GM18498 (cell line): ENCODE measurements around the gene SLC24A3.

ENCODE experiments used
- ATAC-seq: cut with Tn5 transposase; IDR thresholded peaks from one replicate; pipeline ENCODE4 v1.9.1; 2021; ENCODE audit warnings: mild to moderate bottlenecking, moderate library complexity; ENCODE audit not compliant: unreplicated experiment

The SLC24A3 gene

DNA sequence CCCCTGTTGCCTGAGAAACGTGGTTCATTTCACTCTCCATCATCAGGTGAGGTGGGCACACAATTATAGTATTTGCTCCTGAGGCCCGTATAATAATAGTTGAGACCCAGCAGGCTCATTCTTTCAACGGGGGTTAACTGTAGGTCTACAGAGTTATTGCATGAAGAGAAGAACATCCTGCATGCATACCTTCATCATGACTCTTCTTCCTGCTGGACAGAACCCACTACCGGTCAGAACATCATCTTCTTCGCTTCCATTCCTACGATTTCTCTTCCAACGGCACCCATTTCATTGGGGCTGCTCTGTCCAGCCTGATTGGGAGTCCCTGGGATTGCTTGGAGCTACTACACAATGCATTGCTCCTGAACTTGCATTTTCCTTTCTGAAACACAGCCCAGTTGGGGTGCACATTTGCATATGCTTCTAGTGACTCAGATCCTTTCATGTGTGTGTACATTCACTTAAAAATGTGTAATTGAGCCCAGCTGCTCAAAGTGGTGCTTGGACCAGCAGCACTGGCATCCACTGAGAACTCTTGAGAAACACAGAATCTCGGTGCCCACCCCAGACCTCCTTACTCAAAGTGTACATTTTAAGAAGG lies 57.4 kb downstream of the SLC24A3 start:
- ATAC-seq: no peak

DNA sequence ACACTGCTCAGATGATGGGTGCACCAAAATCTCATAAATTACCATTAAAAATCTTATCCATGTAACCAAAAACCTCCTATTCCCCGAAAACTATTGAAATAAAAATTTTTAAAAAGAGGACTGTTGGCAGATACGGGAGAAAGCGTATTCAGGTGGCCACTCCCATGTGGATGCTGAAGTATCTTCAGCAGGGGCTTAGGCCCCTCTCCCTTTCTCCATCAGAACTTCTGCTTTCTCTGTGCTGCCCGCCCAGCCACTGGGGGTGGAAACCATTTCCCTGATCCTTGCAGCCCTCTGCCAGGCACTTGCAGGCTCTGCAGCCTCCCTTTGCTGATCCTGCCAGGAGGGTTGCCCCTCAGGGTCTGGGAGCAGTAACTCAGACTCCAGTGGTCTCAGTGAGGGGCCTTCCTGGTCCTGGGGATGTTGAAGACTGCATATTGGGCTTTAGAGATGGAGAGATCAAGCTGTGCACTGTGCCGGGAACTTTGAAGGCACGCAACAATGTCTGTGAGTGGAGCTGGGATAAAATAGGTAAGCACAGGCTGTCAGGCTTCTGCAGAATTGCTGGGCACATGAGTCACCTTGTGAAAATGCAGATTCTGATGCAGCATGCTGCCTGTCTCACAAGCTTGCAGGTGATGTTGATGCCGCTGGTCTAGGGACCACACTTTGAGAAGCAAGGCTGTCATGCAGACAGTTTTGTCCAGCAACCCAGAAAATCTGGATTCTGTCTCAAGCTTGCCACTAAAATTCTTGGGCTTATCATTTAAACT lies 59.6 kb downstream of the SLC24A3 start:
- ATAC-seq: no peak

DNA sequence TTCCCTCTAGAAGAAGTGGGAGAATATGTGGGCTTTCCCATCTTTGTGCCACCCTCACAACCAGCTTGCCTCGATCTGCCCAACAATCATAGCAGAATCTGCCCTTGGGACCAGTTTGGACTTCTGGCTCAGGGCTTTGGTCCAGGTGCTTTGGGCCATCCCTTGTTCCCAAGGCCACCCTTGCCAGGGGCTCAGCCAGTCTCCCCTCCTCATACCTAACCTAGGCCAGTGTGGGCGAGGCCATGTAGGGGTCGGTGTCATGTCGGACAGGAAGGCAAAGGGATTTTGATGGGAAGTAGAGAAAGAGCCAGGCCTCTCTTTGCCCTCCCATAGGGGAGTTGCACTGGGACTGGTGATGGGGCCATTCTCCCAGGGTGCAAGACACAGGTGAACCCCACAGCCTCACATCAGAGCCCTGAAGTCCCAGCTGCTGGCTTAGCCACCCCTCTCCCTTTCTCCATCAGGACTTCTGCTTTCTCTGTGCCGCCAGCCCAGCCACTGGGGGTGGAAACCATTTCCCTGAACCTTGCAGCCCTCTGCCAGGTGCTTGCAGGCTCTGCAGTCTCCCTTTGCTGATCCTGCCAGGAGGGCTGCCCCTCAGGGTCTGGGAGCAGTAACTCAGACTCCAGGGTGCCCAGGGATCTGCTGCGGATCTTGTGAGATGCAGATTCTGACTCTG lies 60.7 kb downstream of the SLC24A3 start:
- no peak for ATAC-seq

DNA sequence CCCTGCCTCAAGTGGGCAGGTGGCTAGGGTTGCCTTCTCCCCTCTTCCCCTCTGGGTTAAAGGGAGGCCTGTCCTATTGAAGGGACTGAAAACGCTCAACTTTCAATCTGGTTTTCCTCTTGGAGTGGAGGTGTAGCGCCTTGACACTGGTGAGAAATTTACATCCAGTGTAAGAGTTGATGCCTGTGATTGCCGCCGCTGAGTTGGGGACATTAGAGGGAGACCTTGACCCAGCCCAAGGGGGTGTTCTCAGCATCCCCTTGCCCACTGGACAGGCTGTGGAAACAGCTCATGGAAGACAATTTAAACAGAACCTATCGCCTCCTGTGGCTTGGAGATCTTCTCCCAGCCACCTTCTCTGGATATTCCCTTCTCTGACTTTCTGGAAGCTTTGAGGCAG lies 61.6 kb downstream of the SLC24A3 start:
- no peak for ATAC-seq

DNA sequence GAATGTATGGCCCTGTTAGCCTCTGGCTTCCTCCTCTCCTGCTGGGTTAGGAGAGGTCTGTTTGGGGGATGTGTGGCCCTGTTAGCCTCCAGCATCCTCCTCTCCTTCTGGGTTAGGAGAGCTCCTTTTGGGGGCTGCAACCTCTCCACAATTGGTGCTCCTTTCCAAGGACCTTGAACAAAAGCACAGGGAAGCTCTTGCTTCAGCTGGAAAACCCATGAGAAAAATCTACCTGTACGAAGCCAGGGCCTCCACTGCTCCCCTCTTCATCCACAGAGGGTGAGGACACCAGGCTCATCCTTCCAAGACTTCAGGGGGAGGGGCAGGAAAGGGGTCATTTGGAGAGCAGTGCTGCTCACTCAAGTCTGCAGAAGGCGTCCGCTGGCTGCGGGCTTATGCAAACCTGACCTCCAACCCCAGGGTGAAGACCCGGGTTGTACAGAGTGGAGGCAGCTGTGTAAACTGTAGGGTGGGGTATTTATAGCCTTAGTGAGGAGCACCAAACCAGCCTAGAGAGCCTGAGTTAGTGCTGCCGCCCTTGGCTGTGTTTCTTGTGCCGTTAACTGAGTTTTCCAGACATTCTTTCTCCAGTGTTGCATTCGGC lies 62.1 kb downstream of the SLC24A3 start:
- ATAC-seq: no peak

DNA sequence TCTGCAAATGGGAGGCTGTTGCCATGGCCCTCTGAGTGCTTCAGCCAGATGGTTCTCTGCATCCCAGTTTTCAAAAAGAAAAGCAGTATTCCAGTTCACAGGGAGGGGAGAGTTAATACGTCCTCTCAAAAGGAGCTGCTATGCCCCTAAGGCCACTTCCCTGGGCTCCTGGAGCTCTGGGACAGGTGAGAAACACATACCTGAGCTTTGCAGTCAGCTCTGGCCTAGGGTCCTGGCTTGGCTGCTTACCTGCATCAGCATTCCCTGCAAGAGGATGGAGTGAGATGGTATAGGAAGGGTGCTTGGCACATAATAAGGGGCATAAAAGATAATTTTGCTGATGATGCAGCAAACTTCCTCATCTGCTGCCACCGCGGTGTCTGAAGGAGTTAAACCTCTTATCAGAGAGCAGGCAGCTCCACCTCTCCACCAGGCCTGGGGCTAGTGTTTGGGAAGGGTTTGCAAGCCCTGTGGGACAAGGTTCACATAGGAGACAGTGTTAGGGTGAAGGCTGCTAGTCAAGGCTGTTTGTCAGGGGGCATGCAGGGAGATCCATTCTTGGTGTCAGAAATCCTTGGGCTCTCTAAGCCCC lies 62.7 kb downstream of the SLC24A3 start:
- ATAC-seq: no peak

DNA sequence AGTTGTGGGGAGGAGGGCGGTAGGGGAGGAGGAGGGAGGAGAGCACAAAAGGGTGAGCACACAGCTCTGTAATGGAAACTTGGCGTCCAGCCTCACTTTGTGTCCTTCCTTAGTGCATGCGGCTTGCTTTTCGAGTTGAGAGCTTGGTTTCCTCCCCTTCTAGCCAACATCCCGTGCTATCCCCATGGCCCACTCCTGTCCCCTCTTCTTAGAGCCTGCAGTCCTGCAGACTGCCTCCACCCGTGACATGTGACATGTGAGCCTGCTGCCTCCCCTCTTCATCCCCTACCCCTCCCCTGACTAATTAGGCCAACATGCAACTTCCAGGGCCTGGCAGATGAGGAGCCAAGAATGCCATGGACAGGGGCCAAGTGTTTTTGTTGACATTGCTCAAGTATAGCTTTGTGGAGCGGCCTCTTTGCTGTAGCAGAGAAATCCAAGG lies 63.2 kb downstream of the SLC24A3 start:
- no peak for ATAC-seq

DNA sequence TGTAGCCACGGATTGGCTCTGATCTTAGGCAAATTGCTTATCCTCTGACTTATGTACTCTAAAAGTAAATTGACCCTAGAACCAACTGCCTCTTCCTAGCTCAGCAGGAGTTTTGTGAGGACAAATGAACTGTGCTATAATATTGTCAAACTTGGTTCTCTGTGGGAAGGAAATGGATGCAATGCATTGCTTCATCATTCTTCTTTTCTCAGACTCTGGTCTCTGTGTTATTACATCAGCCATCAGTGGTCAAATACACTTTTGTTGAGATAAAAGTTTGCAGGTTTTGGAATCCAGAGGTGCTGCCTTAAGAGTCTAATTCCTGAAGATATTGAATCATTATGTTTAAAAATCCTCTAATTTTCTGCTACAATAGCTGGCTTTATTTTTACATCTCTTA lies 64.9 kb downstream of the SLC24A3 start:
- ATAC-seq: no peak

DNA sequence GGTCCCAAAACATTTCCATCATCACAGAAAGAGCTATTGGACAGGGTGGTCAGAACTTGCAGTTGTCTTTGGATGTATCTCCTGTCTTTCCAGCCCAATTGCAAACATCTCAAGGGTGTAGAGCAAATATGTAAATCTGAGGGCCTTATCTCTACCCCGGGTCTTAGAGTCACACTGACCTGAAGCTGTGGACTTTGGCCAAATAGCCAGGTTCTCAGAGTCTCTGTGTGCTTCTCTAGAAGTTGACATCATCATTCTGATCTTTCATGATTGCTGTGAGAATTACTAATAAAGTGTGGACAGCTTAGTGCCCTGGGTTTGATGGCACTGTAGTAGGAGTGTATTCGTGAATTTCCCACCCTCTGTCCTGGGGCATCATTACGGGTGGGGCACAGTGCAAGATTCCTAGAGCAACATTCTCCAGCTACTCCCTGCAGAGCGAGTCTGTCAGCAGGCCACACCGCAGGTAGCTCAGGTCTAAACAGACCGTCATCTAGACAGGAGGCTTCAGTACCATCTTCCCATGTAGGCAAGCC lies 71.1 kb downstream of the SLC24A3 start:
- ATAC-seq: no peak

DNA sequence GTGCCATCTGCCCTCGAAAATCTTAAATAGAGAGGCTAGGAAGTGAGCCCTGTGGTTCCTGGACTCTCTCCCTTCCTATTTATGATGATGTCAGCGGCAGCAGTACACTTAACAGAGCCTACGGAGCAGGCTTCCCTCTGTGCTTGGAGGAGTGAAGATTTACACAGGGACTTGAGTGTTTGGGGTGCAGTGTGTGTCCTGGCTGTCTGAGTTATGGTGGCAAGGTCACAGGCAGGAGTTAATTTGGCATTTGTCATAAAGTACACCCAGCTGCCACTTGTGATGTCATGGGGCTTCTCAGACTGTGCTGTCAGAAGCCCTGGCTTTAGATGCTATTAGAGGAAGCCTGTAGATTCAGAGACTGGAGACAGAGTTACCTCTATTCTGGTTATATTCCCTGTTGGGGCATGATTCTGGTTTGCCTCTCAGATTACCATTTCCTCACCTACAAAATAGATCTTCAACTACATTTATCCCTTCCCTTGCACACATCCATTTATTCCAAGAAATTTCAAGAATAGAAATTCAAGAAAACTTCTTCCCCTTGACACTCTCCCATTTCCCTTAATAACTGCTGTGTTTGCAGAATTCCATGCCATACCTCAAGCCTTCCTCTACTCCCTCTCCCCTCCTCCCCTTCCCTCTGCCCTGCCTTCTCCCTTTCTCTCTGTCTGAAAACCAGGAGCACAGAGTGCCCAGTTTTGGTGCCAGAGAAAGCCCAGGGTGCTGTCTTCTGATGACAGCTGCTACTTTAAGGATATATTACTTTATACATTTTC lies 72.1 kb downstream of the SLC24A3 start:
- no peak for ATAC-seq

DNA sequence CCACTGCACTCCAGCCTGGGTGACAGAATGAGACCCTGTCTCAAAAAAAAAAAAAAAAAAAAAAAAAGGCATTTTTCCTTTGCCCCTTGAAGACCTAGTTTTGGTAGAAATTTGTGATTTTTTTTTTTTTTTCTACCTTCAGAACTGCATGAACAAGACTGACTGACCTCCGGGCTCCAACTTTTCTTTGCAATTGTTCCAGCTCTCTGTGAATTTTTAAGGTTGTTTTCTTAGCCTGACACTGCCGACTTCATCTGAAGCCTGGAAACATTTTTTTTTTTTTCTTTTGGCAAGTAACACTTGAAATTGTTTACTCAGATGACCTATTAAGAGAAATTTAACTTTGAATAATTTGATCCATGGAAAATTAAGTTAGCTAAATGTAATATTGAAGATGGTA lies 73.0 kb downstream of the SLC24A3 start:
- ATAC-seq: no peak

DNA sequence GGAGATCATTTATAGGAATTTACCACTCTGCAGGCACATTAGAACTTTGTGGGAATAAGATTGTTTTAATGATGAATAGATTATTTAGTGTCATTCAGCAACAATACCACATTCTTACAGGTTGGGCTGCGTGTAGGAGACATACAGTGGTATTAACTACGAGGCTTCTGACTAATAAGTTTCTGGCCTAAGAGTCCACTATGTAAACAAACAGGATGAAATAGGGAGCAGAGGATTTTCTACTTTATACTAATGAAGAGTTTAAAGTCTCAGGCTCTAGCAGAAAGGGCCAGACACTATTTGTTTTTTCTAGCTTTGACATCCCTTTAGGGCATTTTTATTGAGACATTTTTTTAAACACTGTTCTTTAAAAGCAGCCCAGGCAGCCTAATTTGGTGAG lies 75.6 kb downstream of the SLC24A3 start:
- no peak for ATAC-seq

DNA sequence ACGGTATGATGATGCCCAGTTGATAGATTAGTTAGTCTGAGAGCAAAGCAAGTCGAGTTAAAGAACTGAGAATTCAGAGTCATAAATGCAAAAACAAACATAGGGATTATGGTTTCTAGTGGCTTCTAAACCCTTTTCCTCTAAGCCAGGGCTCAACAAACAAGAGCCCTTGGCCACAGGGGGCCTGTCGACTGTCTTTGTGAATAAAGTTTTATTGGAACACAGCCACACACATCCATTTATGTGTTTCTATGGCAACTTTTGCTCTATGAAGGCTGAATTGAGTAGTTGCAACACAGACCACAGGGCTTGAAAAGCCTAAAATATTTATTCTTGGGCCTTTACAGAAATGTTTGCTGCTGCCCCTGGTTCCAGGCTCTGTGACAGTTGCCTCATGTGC lies 76.2 kb downstream of the SLC24A3 start:
- ATAC-seq: no peak

DNA sequence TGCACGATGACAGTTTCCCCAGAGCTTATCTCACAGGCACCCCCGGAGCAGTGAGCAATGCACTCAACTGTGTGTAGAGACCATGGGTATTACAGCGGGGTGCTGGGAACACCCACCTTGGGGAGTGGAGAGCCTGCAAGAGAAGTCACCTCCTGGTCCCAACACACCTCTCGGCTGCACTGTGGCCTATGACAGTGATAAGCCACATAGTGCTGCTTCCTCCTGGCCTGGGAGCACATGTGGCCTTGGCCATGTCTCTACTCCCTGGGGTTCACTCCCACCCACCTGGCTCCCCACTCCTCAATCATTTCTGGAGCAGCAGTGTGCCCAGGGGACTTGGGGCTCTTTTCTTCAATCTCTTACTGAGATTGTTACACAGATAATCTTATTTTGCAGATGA lies 77.0 kb downstream of the SLC24A3 start:
- no peak for ATAC-seq

DNA sequence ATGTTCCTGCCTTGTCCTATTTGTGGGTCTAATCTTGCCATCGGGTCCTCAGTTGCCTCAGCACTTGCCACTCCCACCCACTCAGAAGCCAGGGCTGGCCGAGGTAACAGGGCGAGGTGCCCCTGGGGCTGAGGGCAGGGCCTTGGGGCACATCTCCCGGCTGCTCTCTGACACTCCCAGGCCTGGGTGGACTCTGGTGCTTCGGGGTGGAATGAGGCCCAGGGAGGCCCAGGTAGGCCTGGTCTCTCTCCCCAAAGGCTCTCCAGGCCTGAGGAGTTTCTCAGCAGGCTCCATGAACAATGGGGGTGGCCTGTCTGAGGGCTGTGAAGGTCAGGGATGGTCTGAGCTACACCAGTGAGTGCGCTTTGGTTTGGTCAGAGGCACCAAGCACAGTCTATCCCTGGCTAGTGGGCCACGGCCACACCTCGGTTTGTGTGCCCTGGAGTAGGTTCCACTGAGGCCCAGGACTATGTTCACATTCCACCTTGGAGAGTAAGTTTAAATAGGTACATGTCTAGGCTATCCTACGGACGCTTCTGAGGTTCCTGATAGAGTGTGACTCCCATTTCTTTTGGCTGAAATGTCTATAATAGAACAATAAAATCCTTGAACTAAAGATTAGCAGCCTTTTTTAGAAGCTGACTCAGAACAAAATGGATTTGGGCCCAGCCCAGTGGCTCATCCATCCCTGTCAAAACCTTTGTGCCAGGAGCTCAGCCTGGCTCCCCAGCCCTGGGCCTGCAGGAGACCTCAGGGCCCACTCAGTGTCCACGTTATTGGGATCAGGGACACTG lies 78.8 kb downstream of the SLC24A3 start:
- ATAC-seq: no peak

DNA sequence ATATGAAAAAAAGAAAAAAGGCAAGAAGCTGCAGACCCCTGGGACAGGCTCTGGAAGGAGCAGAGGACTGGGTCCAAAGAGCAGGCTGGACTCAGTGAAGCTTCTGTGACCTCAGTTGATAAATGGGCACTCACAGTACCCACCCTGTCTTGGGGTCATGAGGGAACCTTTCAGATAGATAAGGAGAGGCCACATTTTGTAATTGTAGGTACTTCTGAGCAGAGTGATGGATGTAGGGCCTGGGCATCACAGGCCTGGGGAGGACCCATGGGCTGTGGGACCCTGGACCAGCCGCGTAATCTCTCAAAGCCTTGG lies 79.3 kb downstream of the SLC24A3 start:
- ATAC-seq: no peak

DNA sequence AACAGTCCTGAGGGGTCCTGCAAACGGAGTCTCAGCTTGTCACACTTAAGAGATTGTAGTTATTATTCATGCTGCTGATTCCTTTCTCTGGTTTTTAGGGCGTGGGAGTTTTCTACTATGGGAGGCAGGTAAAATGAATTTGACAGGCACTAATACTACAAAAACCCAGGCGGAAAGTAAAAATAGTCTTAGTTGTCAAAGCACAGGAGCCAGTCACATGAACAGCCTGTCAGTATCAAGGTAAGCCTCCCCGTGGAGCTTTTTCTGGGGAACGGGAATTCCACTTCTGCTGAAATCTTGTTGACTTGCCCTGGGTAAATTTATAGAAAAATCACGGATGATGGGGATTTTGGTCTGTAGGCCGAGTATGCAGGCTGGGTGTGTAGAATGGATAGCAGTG lies 79.8 kb downstream of the SLC24A3 start:
- no peak for ATAC-seq

DNA sequence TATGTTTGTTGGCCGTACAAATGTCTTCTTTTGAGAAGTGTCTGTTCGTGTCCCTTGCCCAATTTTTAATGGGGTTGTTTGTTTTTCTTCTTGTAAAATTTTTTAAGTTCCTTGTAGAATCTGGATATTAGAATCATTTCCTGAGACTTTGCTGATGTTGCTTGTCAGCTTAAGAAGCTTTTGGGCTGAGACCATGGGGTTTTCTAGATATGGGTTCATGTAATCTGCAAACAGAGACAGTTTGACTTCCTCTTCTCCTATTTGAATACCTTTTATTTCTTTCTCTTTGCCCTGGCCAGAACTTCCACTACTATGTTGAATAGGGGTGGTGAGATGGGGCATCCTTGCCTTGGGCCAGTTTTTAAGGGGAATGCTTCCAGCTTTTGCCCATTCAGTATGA lies 82.6 kb downstream of the SLC24A3 start:
- ATAC-seq: no peak

DNA sequence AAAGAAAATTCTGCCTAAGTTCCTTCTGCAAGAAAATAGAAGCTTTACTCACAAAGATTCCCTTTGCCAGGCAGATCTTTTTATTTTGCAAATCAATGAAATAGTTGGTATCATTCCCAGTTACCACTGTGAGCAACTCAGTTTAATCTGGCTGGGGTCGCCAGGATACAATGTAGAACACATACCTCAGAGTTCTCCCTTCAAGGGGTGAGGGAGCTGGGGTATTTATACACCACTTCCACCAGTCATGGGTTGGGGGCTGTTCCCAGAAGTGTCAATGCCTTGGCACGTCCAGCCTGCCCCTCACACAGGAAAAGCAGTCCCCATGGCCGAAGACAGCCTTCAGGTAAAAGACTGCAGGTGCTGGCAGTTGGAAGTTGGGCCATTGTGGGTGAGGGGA lies 86.2 kb downstream of the SLC24A3 start:
- no peak for ATAC-seq

DNA sequence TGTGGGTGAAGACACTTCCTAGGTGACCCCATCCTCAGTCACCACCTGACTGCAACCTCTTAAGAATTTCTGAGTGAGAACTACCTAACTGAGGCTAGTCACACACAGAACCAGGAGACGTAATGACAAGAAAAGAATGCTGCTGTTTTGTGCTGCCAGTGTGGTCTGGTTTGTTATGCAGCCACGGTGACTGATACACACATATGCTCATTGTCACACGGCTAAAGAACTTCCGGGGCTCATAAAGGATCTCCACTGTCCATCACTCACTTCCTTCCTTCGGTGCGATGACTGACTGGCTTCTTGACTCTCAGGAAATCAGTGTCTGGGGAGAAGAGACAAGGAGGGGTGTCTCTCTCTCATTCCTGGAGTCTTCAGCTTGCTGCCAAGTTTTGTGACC lies 88.0 kb downstream of the SLC24A3 start:
- no peak for ATAC-seq
